Islet of Langerhans (tissue), 1 donor: Measurements from ENCODE around the gene GSTM5.
"Not testable (repeated sequence)": the region's sequence is repeated elsewhere in the genome, so short reads cannot be mapped to it uniquely, and the experiment has no call there.

Experiments
- FAIRE-seq: peaks from one replicate; lab custom pipeline; 2011; peaks lifted over from hg19 to GRCh38; lab: Jason Lieb, UNC

GSTM5 gene

DNA sequence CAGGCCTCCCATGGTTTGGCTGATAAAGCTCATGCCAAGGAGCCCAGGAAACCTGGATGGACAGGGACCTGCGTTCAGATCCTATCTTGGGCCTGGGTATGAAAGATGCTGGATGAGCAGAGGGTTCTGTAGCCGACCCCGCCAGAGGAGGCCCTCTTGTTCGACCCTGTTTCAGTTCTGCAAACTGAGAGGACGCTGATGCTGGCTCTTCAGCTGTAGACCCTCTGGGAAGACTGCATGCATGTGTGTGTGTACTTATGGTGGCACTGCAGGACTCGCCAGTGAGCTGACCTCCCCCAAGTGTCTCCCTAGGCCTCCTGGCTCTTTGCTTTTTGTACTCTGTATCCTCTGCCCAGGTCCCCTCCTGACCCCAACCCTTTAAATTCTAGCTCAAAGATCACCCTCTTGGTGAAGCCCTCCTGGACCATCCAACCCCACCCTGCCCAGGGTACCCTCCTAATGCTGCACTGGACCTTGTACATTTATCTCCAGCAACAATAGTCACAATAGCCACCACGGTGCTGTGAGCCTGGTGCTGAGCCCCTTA, 50.1 kb downstream of the GSTM5 start:
- no peak for FAIRE-seq

DNA sequence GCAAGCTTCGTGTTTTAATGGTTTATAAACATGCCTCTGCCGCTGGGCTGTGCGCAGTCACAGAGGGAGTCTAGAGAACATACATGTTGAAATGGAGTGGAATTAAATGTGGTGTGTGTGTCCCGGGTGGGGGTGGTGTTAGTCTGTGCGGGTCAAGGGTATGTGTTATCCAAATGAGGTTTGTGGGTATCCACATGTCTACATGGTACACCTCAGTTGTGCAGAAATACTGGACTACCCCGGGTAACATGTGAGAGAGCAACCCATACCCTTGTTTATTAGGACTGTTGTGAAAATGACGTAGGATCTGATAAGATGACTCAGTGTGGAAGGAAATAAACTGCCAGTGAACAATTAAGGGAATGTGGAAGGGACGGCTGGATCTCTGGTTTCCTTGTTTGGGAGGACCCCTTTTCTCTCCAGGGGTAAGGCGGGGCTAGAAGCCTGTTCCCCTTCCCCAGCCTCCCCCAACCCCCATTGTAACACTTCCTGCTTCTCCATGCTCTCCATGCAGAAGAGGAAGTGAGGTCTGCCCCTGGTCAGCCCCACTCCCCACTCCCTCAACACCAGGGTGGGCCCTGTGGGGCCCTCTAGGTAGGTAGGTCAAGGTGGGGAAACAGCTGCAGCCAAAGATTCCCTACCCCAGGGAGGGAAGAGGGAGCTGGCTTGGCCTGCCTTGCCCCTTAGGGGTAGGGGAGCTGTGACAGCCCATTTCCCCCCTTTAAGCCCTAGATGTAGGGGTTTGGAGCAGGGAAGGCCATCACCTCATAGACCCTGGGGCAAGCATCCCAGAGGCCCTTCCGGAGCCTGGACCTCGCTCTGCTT, 51.0 kb downstream of the GSTM5 start:
- FAIRE-seq = no peak

DNA sequence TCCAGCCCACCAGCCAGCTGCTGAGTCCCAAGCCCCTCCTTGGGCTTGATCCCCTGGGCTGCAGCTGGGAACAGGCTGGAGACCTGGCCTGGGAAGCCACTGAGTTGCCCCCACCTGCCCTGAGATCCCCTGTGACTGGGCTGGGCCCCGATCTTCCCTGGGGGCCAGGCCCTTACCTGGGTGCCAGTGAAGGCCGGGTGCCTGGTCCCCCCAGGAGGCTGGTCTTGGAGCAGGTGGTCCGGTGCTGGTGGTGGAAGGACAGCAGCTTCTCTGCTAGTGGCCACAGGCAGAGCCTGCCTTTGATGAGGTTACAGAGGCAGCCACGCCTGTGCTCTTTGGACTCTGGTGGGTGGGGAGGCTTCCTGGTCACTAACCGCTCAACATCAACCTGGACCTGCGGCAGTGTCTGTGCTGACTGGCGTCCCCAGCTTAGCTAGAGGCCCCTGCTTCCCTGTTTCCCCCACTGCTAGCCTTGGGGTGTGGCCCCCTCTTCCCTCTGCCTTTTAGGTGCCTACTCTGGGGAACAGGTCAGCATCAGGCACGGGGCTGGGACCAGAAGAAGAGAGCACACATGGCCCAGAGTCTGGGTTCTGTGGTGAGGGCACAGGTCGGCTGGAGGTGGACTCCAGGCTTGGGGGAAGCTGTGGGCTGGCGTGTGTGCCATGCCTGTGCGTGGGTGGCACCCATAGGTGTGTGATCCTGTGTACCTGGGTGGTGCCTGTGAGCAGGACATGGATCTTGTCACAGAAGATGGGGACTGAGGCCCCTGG, 51.8 kb downstream of the GSTM5 start, which contains the start of gene EPS8L3:
Gene EPS8L3 (minus strand): TSS at position 278 of the 770 bp plus-strand sequence. CDS start 2,174 bp downstream, outside the sequence.
- no peak for FAIRE-seq

DNA sequence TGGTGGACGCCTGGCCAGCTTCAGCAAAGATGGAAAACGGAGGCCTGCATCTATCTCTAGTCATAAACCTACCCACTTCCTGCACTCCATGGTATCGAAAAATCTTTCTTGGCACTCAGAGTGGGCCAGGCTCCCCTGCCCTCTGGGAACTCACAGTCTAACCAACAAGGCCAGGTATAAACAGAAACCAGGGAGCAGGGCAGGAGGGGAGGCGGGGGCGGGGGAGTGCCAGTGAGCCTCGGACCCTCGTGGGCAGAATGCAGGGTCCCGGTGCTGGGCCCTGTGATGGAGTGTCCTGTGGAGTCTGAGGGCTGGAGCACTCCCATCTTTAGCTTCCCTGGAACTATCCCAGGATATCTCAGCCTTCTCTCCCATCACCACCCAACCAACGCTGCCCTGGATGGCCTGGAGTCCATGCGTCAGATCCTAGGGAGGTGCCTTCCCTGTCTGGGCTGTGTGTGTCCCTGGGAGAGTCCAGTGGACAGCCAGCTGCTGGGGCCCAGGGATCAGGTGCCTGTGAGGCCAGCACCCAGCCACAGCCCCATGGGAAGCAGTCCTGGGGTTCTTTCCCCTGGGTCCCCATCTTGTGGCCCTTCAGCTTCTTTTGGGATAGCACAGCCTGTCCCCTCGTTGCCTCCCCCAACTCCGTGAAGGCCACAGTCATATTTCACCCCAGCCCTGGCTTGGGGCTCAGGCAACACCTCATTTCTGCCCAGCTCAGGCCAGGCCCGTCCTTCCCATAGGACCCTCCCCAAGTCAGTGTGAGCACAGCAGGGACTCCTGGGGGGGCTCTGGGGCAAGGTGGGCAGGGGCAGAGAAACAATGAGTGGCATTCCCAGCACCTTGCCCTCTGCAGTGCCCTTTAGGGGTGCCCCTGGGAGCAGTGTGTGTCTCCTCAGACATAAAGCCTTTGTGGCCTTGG, 52.8 kb downstream of the GSTM5 start:
- FAIRE-seq = no peak

DNA sequence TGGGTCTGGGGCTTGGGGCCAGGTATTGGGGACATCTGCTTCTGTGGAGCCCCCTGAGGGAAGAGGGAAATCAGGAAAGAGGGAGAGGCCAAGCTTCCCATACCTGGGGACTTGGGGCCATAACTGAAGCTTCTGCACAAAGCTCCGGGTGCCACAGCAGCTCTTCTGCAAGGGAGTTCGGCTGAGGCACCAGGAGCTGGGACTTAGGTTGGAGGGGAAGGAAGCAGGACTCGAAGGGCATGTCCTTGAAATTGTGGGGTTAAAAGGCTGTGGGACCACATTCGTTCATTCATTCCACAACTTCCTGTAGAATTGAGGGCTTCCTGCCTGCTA, 53.4 kb downstream of the GSTM5 start:
- no peak for FAIRE-seq

DNA sequence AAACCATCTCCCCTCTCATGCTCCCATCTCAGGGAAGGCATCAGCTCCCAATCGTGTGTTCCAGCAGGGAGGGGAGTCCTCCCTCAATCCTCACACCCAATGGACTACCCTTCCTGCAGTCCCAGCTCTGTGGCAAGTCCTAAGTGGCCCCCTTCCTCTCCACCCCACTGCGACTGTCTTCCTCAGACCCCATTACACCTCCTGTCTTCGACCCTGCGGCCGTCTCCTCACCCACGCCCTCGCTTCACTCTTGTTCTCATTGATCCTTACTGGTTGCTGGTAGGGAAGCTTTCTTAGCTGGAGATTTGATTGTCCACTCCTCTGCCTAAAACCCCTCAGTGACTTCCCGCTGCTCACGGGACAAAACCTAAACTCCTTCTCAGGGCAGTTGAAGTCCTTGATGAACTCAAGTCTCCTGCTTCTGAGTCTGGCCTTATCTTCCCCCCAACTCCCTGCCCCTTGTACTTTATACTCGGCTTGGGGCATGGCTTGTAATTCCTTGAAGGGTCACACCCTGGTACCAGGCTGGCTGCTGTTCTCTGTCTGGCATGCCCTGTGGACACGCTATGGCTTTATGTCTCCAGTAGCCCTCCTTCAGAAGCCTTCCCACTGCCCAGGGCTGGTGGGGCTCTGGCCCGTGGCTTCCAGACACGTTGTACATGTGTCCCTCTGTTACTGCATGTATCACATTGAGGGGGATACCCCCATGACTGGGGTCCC, 54.0 kb downstream of the GSTM5 start:
- FAIRE-seq = no peak

DNA sequence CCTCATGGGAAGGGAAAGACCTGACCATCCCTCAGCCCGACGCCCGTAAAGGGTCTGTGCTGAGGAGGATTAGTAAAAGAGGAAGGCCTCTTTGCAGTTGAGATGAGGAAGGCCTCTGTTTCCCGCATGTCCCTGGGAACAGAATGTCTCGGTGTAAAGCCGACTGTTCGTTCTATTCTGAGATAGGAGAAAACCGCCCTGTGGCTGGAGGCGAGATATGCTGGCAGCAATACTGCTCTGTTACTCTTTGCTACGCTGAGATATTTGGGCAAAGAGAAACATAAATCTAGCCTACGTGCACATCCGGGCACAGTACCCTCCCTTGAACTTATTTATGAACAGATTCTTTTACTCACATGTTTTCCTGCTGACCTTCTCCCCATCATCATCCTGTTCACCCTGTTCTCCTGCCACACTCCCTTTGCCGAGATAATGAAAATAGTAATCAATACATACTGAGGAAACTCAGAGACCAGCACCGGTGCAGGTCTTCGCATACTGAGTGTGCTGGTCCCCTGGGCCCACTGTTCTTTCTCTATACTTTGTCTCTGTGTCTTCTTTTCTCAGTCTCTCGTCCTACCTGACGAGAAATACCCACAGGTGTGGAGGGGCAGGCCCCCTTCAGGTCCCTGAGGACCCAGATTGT, 55.1 kb downstream of the GSTM5 start:
- not testable (repeated sequence) for FAIRE-seq
